ENCODE results near the gene SYK.

GRCh38 chr9:90802386-90802985 is 867 bp downstream of the SYK start:
- no peak for TF ChIP-seq POLR2A (IDR thresholded peaks at IDR 0.05)
- TF ChIP-seq, protein P1, sequence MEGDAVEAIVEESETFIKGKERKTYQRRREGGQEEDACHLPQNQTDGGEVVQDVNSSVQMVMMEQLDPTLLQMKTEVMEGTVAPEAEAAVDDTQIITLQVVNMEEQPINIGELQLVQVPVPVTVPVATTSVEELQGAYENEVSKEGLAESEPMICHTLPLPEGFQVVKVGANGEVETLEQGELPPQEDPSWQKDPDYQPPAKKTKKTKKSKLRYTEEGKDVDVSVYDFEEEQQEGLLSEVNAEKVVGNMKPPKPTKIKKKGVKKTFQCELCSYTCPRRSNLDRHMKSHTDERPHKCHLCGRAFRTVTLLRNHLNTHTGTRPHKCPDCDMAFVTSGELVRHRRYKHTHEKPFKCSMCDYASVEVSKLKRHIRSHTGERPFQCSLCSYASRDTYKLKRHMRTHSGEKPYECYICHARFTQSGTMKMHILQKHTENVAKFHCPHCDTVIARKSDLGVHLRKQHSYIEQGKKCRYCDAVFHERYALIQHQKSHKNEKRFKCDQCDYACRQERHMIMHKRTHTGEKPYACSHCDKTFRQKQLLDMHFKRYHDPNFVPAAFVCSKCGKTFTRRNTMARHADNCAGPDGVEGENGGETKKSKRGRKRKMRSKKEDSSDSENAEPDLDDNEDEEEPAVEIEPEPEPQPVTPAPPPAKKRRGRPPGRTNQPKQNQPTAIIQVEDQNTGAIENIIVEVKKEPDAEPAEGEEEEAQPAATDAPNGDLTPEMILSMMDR (IDR thresholded peaks at IDR 0.05), result no peak
